CD4-positive, alpha-beta T cell treated with Interleukin-17A for 1 hour (primary cell): ENCODE results near the gene IQCE.

Source experiments
- DNase-seq: peaks from one replicate; pipeline ENCODE4 v3.0.0-alpha.2; 2020

IQCE gene

GRCh38 chr7:2637066-2637471 is 78.3 kb downstream of the IQCE start:
- no peak for DNase-seq

GRCh38 chr7:2637505-2638223 is 78.9 kb downstream of the IQCE start:
- DNase-seq, result peak; percentile 4

GRCh38 chr7:2638224-2638991 is 79.6 kb downstream of the IQCE start:
- no peak for DNase-seq

GRCh38 chr7:2639181-2639681 is 80.5 kb downstream of the IQCE start:
- DNase-seq, result no peak

GRCh38 chr7:2639695-2640481 is 81.1 kb downstream of the IQCE start:
- no peak for DNase-seq

- DNase-seq, result no peak
Observed at GRCh38 chr7:2640482-2640830, 81.7 kb downstream of the IQCE start.

GRCh38 chr7:2640846-2641316 is 82.1 kb downstream of the IQCE start:
- DNase-seq, result no peak

- DNase-seq, result peak; percentile 10
Observed at GRCh38 chr7:2641406-2642393, 82.9 kb downstream of the IQCE start.

GRCh38 chr7:2643386-2644219 is 84.8 kb downstream of the IQCE start:
- no peak for DNase-seq

GRCh38 chr7:2644220-2644561 is 85.4 kb downstream of the IQCE start:
- DNase-seq, result no peak

- DNase-seq, result no peak
Observed at GRCh38 chr7:2644562-2645273, 85.9 kb downstream of the IQCE start.

GRCh38 chr7:2645274-2645868 is 86.6 kb downstream of the IQCE start:
- peak; percentile 51 for DNase-seq

GRCh38 chr7:2646336-2646679 is 87.5 kb downstream of the IQCE start:
- DNase-seq, result no peak

- DNase-seq, result no peak
Observed at GRCh38 chr7:2646680-2647571, 88.1 kb downstream of the IQCE start.

- no peak for DNase-seq
Observed at GRCh38 chr7:2647594-2648172, 88.9 kb downstream of the IQCE start.

- DNase-seq, result no peak
Observed at GRCh38 chr7:2649139-2649838, 90.5 kb downstream of the IQCE start.

- DNase-seq, result no peak
Observed at GRCh38 chr7:2649991-2650390, 91.2 kb downstream of the IQCE start.

- no peak for DNase-seq
Observed at GRCh38 chr7:2650451-2650850, 91.7 kb downstream of the IQCE start.
